OCI-LY7 (cell line): Measurements from ENCODE around the gene FOXE1. TPM values are rescaled to one million over a fixed set of nuclear protein-coding genes. Genes with fewer than 3 reads are reported as not detected.

Experiments used
- BruUV-seq: library from RNA; stranded (reverse); fragments of 400-500 nt; replicated peaks from 2 replicates; lab custom pipeline; 2021; lab: Mats Ljungman, UMichigan
- CTCF ChIA-PET: fragments of 300-600 bp; sonication (Branson Sonifier 250); formaldehyde crosslinking; loops from one replicate; lab custom pipeline; 2022; ENCODE audit warnings: antibody characterized with exemption; ENCODE audit not compliant: unreplicated experiment; lab: Charles Lee
- POLR2A ChIA-PET: fragments of 300-600 bp; sonication (Branson Sonifier 250); formaldehyde crosslinking; loops from one replicate; lab custom pipeline; 2022; ENCODE audit warnings: antibody characterized with exemption; lab: Charles Lee
- DNase-seq: peaks from one replicate; pipeline ENCODE4 v3.0.0-alpha.2; 2015; ENCODE audit warnings: low spot score
- H2AFZ ChIP-seq: fragments of 200-600 bp; sonication (generic), shearing (Covaris generic); 2 replicates; pipeline ENCODE4 v1.6.1; 2014; ENCODE audit warnings: mild to moderate bottlenecking, antibody characterized with exemption, low read length, moderate library complexity
- H3K27ac ChIP-seq: fragments of 200-600 bp; sonication (generic); 2 replicates; pipeline ENCODE4 v1.5.1; 2014; ENCODE audit warnings: mixed run types, low read depth, mild to moderate bottlenecking, moderate library complexity, low read length, inconsistent platforms; ENCODE audit not compliant: poor library complexity, severe bottlenecking
- H3K36me3 ChIP-seq: fragments of 200-600 bp; sonication (generic); 2 replicates; pipeline ENCODE4 v1.6.1; 2014; ENCODE audit warnings: mild to moderate bottlenecking, antibody characterized with exemption, low read length, moderate library complexity, mixed read lengths; ENCODE audit not compliant: insufficient read depth
- H3K4me1 ChIP-seq: fragments of 200-600 bp; sonication (generic); 2 replicates; pipeline ENCODE4 v1.5.1; 2014; ENCODE audit warnings: mild to moderate bottlenecking, low read length; ENCODE audit not compliant: insufficient read depth, poor library complexity, severe bottlenecking
- H3K4me2 ChIP-seq: fragments of 200-600 bp; sonication (generic); 2 replicates; pipeline ENCODE4 v1.6.1; 2014; ENCODE audit warnings: mild to moderate bottlenecking, low read length
- H3K4me3 ChIP-seq: fragments of 200-600 bp; sonication (generic); 2 replicates; pipeline ENCODE4 v1.5.1; 2014; ENCODE audit warnings: mild to moderate bottlenecking, low read depth, low read length; ENCODE audit not compliant: poor library complexity, severe bottlenecking
- H3K79me2 ChIP-seq: fragments of 200-600 bp; sonication (generic); 2 replicates; pipeline ENCODE4 v1.6.1; 2016; ENCODE audit warnings: low read depth, mild to moderate bottlenecking, low read length, moderate library complexity, mixed read lengths; ENCODE audit not compliant: insufficient read depth
- H3K9me2 ChIP-seq: fragments of 200-600 bp; sonication (generic); 2 replicates; pipeline ENCODE4 v1.6.1; 2016; ENCODE audit warnings: mild to moderate bottlenecking, low read length, mixed read lengths; ENCODE audit not compliant: insufficient read depth
- H3K9me3 ChIP-seq: fragments of 200-600 bp; sonication (generic); 2 replicates; pipeline ENCODE4 v1.6.1; 2014; ENCODE audit warnings: mild to moderate bottlenecking, mixed run types, low read length, mixed read lengths
- H4K20me1 ChIP-seq: fragments of 200-600 bp; sonication (generic); 2 replicates; pipeline ENCODE4 v1.6.1; 2014; ENCODE audit warnings: mild to moderate bottlenecking, antibody characterized with exemption, low read length, moderate library complexity, mixed read lengths; ENCODE audit not compliant: insufficient read depth
- CTCF ChIP-seq: fragments of 200-600 bp; sonication (generic); conservative IDR thresholded peaks from 2 replicates; pipeline ENCODE4 v1.5.1; 2014; ENCODE audit warnings: mild to moderate bottlenecking, antibody characterized with exemption, low read length, moderate library complexity, mixed read lengths
- EZH2phosphoT487 ChIP-seq: fragments of 200-600 bp; sonication (generic); IDR thresholded peaks from 2 replicates; pipeline ENCODE4 v1.6.1; 2018; ENCODE audit warnings: low read depth, borderline replicate concordance, mild to moderate bottlenecking, mixed run types, antibody characterized with exemption, low read length, moderate library complexity, mixed read lengths
- intact Hi-C: fragments of 100-400 bp; cut with micrococcal nuclease; formaldehyde crosslinking; loops from one replicate; pipeline ENCODE4 v1.10.0; 2022; ENCODE audit not compliant: unreplicated experiment
- total RNA-seq, 2 experiments: library from RNA; depleted of rRNA in 1 of 2; stranded (reverse); fragments of >200 nt in 1 of 2; shearing (Covaris generic) in 1 of 2; gene quantifications; 2 replicates each; pipeline ENCODE4 v1.2.3, GENCODE V29; 2014 to 2022

The FOXE1 gene
- total RNA-seq, 2 experiments from 2014 or later = not detected

- intact Hi-C loops = no loop called here
- Histone ChIP-seq H3K4me2 (no peak overlapping the region), H3K4me3 (no peak overlapping the region), H3K79me2 (no peaks in the 10 kb centered on the region), H4K20me1 (no peaks in the 10 kb centered on the region), H3K36me3 (no peaks in the 10 kb centered on the region), H3K4me1 (peaks cover 6% of the 10 kb centered on the region), H3K9me3 (no peaks in the 10 kb centered on the region), H3K9me2 (no peaks in the 10 kb centered on the region), H2AFZ (no peak overlapping the region), H3K27ac (no peak overlapping the region)
- BruUV-seq = no TSS peak
- TF ChIP-seq CTCF = no peak
- no peak for TF ChIP-seq EZH2phosphoT487
- DNase-seq = no peak
- ChIA-PET POLR2A (interaction anchor here (0.6 kb wide), 1 partner anchor 28 kb away, joined by 3 read pairs; no protein-coding TSS in a partner anchor), CTCF (no interaction called here)
Observed at GRCh38 chr9:97806721-97807120, 46.3 kb upstream of the FOXE1 start.

GRCh38 chr9:97807681-97808080 is 45.3 kb upstream of the FOXE1 start:
- no peak for DNase-seq
- TF ChIP-seq CTCF (no peak), EZH2phosphoT487 (no peak)
- BruUV-seq = no TSS peak
- no peak overlapping the region for H2AFZ ChIP-seq
- intact Hi-C loops = no loop called here
- H3K27ac ChIP-seq = no peak overlapping the region
- ChIA-PET POLR2A (no interaction called here), CTCF (no interaction called here)
- H3K9me3 ChIP-seq = no peaks in the 10 kb centered on the region
- peaks cover 6% of the 10 kb centered on the region for H3K4me1 ChIP-seq
- H3K36me3 ChIP-seq = no peaks in the 10 kb centered on the region
- no peaks in the 10 kb centered on the region for H3K79me2 ChIP-seq
- no peak overlapping the region for H3K4me2 ChIP-seq
- no peaks in the 10 kb centered on the region for H3K9me2 ChIP-seq
- no peak overlapping the region for H3K4me3 ChIP-seq
- no peaks in the 10 kb centered on the region for H4K20me1 ChIP-seq

GRCh38 chr9:97808415-97808814 is 44.6 kb upstream of the FOXE1 start:
- Histone ChIP-seq H3K4me1 (peaks cover 6% of the 10 kb centered on the region), H3K36me3 (no peaks in the 10 kb centered on the region), H3K9me2 (no peaks in the 10 kb centered on the region), H2AFZ (no peak overlapping the region), H3K79me2 (no peaks in the 10 kb centered on the region), H3K4me3 (no peak overlapping the region), H3K4me2 (no peak overlapping the region), H3K9me3 (0 out of 2 replicates have a peak, but pooled peaks cover 5% of the 10 kb centered on the region), H3K27ac (no peak overlapping the region), H4K20me1 (no peaks in the 10 kb centered on the region)
- intact Hi-C loops = no loop called here
- DNase-seq = no peak
- BruUV-seq = no TSS peak
- no peak for TF ChIP-seq EZH2phosphoT487
- TF ChIP-seq CTCF = no peak
- ChIA-PET POLR2A (no interaction called here), CTCF (no interaction called here)
